GM19395 (cell line): ENCODE measurements around the gene ADD1.
A peak's percentile ranks its signal among the peaks of the same experiment; 100 is the strongest.

ENCODE experiments used
- ATAC-seq: cut with Tn5 transposase; IDR thresholded peaks from one replicate; pipeline ENCODE4 v1.9.1; 2021; ENCODE audit warnings: mild to moderate bottlenecking, moderate library complexity; ENCODE audit not compliant: unreplicated experiment

ADD1 gene

DNA sequence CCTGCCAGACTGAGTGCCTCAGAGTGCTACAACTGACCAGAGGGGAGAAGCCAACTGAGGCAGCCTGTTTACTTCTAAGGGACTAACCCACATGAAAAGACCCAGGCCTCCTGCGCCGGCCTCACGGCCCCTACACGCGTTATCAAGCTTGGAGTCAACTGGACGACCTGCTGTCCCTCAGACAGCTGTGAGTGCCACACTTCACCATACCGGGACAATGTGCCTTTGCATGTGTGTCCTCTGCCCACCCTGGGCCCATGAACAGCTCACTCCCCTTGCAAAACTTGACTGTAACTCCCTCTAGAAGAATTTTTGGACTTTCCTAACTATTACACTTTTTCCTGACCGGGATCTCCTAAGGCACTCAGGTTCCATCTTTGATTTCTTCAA, 117.8 kb downstream of the ADD1 start:
- ATAC-seq: no peak

DNA sequence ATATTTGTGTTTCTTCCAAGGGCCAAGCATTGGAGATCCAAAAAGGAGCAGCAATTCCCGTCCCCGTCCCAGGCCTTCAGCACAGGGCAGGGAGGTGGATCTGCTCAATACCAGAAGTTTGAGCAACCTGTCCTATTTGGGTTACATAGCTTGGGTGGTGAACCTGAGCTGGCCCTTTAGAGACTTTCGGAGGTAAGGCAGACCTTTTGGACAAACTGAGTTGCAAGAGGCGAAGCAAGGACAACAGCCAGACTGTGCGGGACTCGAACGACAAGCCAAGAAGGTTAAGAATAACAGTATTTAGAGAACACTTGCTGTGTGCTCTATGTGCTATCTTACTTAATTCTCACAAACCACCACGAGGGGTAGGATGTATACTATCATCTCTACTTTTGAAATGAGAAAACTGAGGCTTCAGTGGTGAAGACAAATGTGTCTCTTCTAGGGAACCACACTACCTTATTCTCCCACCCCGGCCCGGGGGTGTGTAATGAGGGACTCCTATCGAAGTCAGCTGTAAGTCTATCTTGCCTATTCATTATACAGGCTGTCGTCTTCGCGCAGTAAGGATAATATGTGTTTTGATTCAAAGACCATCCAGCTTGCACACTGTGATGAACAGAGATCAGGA, 118.3 kb downstream of the ADD1 start:
- ATAC-seq: no peak

DNA sequence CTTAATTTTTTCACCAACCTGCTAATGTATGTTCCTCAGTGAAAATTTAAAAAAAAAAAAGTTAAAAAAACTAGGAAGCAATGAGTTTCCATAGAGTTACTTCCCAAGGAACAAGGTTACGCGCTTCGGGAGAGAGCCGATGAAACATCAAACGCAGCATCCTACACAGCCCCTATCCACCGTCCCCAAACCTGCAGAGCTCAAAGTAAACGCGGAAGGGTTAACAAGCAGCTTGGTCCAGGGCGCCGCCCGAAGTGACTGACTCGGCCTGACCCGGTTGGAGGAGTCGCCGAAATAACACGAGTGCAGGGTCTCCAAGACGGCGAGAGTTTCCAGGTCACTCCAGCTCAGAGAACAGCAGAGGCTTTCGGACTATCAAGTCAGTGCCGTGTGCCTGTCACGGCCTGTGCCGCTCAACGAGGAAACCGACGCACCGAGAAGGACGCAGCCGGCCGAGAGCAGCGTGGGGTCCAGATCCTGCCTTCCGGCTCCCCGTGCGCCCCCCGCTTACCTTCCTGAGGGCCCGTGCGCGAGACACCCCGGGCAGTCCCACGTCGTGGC, 119.0 kb downstream of the ADD1 start:
- peak; percentile 37 for ATAC-seq

DNA sequence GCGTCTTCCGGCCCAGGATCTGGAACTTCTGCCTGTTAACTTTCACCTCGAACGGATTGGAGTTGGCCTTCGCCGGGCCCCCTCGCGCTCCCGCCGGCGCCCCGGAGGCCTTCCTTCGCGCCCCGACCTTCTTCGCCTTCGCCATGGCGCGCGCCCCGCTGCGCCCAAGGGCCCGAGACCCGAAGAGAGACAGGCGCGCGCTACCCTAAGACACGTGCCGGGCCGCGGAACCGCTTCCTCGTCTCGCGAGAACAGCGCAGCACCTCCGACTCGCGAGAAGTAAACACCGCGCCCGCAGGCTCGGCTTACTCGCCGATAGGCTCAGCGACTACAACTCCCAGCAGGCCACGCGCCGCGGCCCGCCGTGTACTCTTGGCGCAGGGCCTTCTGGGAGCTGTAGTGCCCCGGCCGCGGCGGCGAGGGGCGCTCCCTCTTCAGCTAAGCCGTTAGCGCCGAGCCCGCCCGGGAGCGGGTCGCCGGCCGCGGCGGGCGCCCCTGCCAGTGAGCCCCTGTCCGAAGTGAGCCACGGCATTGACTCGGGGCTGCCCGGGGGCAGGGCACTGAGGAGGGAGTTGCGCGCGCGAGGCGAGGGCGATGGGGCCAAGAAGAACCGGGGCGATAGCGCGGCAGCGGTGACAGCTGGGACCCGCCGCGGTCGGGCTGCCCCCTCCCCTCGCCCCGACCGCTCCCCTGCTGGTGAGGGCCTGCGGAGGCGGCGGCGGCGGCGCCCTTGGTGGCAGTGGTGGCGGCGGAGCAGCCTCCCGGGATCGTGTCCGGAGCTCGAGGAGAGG, 119.7 kb downstream of the ADD1 start, which contains the start of the genes GRK4 and NOP14:
Gene GRK4, plus strand, starts transcription at position 397 of the 791 bp plus-strand sequence. CDS start 500 bp downstream, outside the sequence.
Gene NOP14, minus strand, starts transcription at position 232 of the 791 bp plus-strand sequence. Its CDS starts 87 bp downstream, at position 145.
- ATAC-seq: peak; percentile 83

DNA sequence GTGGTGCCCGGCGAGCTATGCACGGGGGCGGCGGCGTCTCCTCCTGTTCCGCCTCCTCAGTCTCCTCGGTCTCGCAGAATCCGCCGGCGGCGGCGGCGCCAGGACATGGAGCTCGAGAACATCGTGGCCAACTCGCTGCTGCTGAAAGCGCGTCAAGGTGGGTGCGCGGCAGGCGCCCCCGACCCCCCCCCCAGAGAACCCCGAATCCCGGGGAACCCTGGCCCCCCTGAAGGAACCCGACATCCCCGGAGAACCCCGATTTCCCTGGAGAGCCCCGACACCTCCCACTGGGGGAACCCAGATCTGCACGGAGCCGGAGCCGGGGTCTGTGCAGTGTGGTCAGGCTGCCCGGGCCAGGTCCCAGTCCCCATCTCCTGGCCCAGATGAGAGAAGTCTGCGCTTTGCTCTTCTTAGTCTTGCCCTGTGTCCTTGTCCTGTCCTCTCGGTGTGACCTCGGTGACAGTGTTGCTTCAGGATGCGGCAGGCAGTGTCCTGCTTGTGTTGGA, 120.4 kb downstream of the ADD1 start:
- ATAC-seq: peak; percentile 33

DNA sequence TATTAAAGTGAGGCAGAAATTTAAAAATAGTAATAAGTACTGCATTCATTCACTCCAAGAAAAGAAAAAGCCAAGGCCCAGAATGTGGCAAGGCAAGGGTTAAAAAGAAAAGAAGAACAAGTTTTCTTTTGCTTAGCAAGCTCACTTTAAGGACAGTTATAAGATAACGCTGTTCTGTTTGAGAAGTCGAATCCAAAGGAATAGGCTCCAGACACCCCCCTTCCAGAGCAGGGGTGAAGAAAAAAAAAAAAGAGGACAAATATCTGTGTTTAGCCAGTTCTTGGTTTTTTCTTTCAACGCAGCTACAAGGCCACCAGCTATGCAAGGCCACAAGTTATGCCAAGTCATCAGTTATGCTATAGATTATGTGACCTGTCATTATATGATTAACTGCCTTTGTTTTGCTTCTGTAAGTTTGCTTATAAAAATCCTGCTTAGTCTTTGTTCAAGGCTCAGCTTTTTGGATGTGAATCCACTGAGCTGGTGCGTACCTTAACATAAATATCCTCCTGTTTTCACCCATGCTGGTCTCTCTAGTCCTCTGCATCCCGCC, 121.1 kb downstream of the ADD1 start:
- ATAC-seq: no peak

DNA sequence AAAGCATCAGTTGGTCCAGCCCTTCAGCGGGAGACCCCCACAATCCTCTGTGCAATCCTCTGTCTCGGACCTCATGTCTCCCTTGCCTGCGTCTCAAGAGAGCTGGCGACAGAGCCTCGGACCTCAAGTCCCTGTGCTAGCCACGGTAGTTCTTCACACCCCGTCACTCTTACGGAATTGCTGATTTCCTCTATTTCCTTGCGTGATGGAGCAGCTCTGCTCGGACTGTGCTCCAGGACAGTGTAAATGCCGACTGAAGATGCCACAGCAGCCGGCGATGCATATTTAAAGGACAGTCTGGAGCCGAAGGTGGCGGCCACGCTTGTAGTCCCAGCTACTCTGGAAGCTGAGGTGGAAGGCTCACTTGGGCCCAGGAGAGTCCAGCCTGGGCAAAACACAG, 121.6 kb downstream of the ADD1 start:
- ATAC-seq: no peak

DNA sequence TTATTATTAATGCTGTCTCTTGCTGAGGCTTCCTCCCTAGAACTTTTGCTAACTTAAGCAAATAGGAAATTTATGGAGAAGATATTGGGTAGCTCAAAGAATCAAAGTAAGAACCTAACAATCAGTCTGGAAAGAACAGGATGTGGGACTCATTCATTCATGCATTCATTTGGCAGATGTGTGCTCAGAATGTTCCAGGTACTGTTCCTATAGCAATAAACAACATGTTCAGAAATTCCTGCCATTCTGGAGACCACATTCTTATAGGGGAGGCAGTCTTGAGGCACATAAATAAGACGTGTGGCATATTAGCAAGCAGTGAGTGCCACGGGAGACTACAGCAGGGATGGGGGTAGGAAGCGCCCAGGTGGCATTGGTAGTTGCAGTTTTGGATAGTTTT, 124.7 kb downstream of the ADD1 start:
- no peak for ATAC-seq

DNA sequence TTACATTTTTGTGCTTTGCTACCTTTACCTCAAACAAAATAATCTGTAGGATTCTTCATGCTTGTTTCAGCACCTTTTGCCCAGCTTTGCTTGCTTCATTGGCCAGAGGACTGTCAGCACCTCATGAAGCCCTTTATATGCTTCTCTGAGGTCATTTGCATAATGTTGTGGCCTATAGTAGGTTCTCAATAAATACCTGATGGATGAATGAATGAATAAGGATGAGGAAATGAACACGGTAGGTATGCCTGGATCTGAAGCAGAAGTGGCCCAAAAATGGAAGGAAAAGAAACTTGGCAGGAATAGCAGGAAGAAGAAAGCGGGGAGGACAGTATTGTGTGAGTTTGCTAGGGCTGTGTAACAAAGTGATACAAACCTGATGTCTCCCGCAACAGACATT, 127.6 kb downstream of the ADD1 start:
- ATAC-seq: no peak

DNA sequence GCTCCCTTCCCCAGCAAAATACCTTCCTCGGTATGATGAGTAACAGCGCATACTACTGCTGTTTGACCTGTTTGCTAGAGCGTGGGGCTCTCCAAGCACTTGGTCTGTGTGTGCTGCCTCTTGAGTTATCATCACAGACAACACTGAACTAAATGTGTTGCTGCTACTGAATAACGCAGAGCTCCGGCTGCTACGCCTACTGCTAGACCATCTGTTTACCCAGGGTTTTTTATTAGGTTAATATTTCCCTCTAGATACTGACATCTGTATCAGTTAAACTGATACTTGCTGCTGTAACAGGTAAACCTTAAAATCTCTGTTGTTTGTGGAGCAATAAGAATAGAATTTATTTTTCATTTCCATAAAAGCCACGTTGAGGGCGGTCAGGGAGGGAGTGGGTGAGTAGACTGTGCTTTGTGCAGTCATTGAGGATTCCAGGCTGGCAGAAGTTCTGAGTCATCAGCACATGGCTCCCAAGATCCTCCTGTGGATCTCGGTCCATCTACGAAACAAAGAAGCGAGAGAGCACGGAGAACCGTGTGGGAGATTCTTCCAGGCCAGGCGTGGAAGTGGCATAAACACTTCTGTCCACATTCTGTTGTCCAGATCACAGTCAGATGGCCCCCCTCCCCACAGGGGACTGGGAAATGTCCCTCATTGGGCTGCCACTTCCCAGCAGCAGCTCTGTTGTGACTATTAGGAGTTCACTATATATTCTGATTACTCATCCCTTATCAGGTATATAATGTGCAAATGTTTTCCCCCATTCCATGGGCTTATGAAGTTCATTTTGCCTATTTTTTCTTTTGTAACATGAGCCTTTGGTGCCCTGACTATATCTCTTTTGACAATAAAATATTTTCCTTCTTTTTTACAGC, 133.8 kb downstream of the ADD1 start:
- no peak for ATAC-seq
